Thoracic aorta (tissue), 2 donors: ENCODE results near the gene CHEK1. TPM values are rescaled to one million over a fixed set of nuclear protein-coding genes. Genes with fewer than 3 reads are reported as not detected.
"Not testable (repeated sequence)": the region's sequence is repeated elsewhere in the genome, so short reads cannot be mapped to it uniquely, and the experiment has no call there.

Experiments used
- ATAC-seq: fragments of 150-250 bp; one replicate; pipeline ENCODE4 v1.8.0; 2017; ENCODE audit warnings: low read depth; ENCODE audit not compliant: insufficient number of reproducible peaks, low FRiP score
- DNase-seq: peaks from one replicate; pipeline ENCODE4 v3.0.0-alpha.2; 2020; ENCODE audit warnings: low spot score
- H3K27ac ChIP-seq, 2 donors: fragments of 200-600 bp; sonication (generic); 1 replicate in 1 of 2; 2 replicates in 1 of 2; pipeline ENCODE4 v1.5.1; 2016; ENCODE audit warnings: mild to moderate bottlenecking in 2 of 2, moderate library complexity in 2 of 2
- H3K27me3 ChIP-seq: fragments of 200-600 bp; sonication (generic); replicated peaks from 2 replicates; pipeline ENCODE4 v1.6.0; 2016; ENCODE audit warnings: mild to moderate bottlenecking; ENCODE audit not compliant: insufficient read depth
- H3K36me3 ChIP-seq: fragments of 200-600 bp; sonication (generic); one replicate; pipeline ENCODE4 v1.5.1; 2016
- H3K4me1 ChIP-seq, 2 donors: fragments of 200-600 bp; sonication (generic); 1 replicate in 1 of 2; 2 replicates in 1 of 2; pipeline versions ENCODE4 v1.5.1 to v1.6.0; 2016; ENCODE audit warnings: low read depth in 2 of 2, mild to moderate bottlenecking in 1 of 2; ENCODE audit not compliant: control insufficient read depth in 1 of 2
- H3K4me3 ChIP-seq: fragments of 200-600 bp; sonication (generic); 2 replicates; pipeline ENCODE4 v1.5.1; 2016; ENCODE audit warnings: mild to moderate bottlenecking
- H3K9me3 ChIP-seq: fragments of 200-600 bp; sonication (generic); 2 replicates; pipeline ENCODE4 v1.5.1; 2016
- total RNA-seq, 2 donors: library from RNA; depleted of rRNA; stranded (reverse); fragments of >200 nt; gene quantifications; one replicate each; pipeline versions ENCODE4 v1.1.0 to v1.2.3, GENCODE V29; 2016
- TF ChIP-seq, protein P1 (sequence below): fragments of 200-600 bp; sonication (generic); IDR thresholded peaks from one replicate; pipeline ENCODE4 v1.5.1; 2019; ENCODE audit warnings: antibody characterized with exemption

Gene CHEK1
- 1 to 10 TPM in 1 of 2 donors, under 1 TPM in 1; 0.41 to 3.5 TPM for total RNA-seq

DNA sequence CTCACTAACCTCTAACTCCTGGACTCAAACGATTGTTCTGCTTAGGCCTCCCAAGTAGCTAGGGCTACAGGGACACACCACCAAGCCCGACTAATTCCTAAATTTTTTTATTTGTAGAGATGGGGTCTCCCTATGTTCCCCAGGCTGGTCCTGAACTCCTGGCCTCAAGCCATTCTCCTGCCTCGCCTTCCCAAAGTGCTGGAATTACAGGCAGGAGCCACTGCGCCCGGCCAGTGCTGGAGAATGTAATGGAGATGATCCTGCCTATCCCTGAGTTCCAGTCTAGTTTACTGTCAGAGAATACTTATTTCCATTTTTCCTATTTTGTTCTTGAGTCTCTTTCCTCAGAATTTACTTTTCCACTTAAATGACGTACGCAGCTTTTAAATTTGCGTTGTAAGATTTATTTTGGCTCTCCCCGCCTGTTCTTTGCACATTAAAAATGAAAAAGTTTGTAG is at the start of gene CHEK1:
Gene CHEK1, plus strand, starts transcription at position 408 of the 458 bp plus-strand sequence. CDS start 1,606 bp downstream, outside the sequence.
- Histone ChIP-seq H3K9me3 (no peaks in the 10 kb centered on the region), H3K27ac (peak within 1 kb of the TSS; percentile 94 to 99), H3K27me3 (no peaks in the 10 kb centered on the region), H3K4me3 (peak within 1 kb of the TSS; percentile 96), H3K36me3 (peaks cover 20% of the 10 kb centered on the region), H3K4me1 (peaks cover 17 to 38% of the 10 kb centered on the region in 2 donors)
- DNase-seq (no peak), ATAC-seq (no peak)
- TF ChIP-seq, protein P1, sequence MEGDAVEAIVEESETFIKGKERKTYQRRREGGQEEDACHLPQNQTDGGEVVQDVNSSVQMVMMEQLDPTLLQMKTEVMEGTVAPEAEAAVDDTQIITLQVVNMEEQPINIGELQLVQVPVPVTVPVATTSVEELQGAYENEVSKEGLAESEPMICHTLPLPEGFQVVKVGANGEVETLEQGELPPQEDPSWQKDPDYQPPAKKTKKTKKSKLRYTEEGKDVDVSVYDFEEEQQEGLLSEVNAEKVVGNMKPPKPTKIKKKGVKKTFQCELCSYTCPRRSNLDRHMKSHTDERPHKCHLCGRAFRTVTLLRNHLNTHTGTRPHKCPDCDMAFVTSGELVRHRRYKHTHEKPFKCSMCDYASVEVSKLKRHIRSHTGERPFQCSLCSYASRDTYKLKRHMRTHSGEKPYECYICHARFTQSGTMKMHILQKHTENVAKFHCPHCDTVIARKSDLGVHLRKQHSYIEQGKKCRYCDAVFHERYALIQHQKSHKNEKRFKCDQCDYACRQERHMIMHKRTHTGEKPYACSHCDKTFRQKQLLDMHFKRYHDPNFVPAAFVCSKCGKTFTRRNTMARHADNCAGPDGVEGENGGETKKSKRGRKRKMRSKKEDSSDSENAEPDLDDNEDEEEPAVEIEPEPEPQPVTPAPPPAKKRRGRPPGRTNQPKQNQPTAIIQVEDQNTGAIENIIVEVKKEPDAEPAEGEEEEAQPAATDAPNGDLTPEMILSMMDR = no peak

DNA sequence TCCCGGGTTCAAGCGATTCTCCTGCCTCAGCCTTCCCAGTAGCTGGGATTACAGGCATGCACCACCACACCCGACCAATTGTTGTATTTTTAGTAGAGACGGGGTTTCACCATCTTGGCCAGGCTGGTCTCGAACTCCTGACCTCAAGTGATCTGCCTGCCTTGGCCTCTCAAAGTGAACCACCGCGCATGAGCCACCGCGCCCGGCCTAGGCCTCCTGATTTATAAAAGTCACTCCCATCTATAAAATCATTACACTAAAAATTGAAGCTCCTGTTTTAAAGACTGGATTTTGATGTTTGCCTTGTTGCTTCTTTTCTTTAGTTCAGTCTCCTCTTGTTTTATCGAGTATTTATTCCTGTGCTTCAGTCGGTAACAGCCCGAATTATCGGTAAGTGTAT is 47.8 kb upstream of the CHEK1 start:
- ATAC-seq = not testable (repeated sequence)

DNA sequence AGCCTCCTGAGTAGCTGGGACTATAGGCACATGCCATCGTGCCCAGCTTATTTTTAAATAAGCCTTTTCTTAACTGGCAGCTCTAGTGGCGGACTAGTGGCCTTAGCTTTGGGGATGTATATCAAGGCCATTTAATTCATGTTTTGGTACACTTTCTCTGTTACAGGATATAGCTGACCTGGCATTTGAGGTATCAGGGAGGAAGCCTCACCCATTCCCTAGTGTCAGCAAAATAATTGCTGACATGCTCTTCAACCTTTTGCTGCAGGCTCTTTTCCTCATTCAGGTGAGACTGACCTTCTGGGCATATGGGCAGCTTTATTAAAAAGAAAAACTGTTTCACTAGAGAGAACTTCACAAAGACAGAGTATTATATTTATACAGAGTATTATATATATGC is 46.2 kb upstream of the CHEK1 start:
- H3K27ac ChIP-seq = no peak overlapping the region
- DNase-seq = no peak
- TF ChIP-seq, protein P1 = no peak
- H3K27me3 ChIP-seq = no peaks in the 10 kb centered on the region
- H3K4me3 ChIP-seq = no peak overlapping the region
- peaks cover 89% of the 10 kb centered on the region for H3K36me3 ChIP-seq
- H3K4me1 ChIP-seq = no peaks in the 10 kb centered on the region
- ATAC-seq = no peak
- no peaks in the 10 kb centered on the region for H3K9me3 ChIP-seq

More for the DNA sequence above, 47.8 kb upstream of the CHEK1 start:
- H3K27ac ChIP-seq, H3K27me3 ChIP-seq, H3K4me1 ChIP-seq, H3K4me3 ChIP-seq, DNase-seq, H3K9me3 ChIP-seq: not testable (repeated sequence)
- H3K36me3 ChIP-seq = peaks cover 76% of the 10 kb centered on the region

DNA sequence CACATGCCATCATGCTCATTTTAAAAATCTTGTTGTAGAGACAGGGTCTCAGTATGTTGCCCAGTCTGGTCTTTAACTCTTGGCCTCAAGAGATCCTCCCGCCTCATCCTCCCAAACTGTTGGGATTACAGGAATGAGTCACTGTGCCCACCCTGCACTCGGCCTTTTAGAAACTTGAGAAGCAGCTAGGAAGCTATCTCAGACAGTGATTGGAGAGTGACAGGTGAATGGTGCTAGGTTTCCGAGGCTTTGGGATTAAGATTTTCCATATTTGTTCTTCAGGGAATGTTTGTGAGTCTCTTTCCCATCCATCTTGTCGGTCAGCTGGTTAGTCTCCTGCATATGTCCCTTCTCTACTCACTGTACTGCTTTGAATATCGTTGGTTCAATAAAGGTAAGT is 45.2 kb upstream of the CHEK1 start:
- Histone ChIP-seq H3K4me3 (no peak overlapping the region), H3K4me1 (no peaks in the 10 kb centered on the region), H3K27me3 (no peaks in the 10 kb centered on the region), H3K9me3 (no peaks in the 10 kb centered on the region), H3K27ac (no peak overlapping the region), H3K36me3 (peaks cover 80% of the 10 kb centered on the region)
- DNase-seq = no peak
- TF ChIP-seq, protein P1 = no peak
- ATAC-seq = no peak

DNA sequence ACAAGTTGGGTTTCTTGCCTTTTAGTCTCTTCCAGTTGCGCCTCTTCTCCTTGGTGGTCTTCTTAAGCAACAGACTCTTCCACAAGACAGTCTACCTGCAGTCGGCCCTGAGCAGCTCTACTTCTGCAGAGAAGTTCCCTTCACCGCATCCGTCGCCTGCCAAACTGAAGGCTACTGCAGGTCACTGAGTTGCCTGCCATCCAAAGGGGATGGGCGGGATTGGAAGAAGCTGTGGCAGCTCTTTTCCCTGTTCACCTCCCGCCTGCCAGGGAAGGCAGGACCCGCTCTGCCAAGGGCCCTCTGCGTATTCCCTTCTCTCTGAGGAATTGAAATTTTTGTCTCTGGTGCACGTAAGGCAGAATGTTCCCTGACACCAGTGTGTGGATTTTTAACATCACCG is 41.5 kb upstream of the CHEK1 start:
- no peak for ATAC-seq
- no peaks in the 10 kb centered on the region for H3K27me3 ChIP-seq
- H3K9me3 ChIP-seq = no peaks in the 10 kb centered on the region
- TF ChIP-seq, protein P1 = no peak
- H3K4me3 ChIP-seq = no peak overlapping the region
- DNase-seq = no peak
- no peak overlapping the region for H3K27ac ChIP-seq
- peaks cover 46% of the 10 kb centered on the region for H3K36me3 ChIP-seq
- H3K4me1 ChIP-seq = no peaks in the 10 kb centered on the region

DNA sequence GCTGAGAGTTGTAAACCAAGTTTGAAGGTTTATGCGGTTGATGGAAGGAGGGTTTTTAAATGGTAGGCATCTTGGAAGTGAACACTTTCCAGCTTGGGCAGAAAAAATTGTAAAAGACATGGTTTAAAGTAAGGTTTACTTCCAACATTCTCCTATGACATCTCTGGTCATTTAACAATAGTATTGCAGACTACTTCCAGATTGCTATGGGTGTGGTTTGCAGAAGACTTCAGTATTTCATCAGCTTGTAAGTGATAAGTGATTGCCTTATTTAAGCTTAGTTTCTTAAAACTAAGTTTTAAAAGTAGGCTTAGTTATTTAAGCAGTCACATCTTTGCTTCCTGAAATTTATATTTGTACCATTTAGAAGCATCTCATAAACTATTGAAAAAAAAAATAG is 39.5 kb upstream of the CHEK1 start:
- Histone ChIP-seq H3K4me1 (no peaks in the 10 kb centered on the region), H3K9me3 (no peaks in the 10 kb centered on the region), H3K27me3 (no peaks in the 10 kb centered on the region), H3K36me3 (peaks cover 27% of the 10 kb centered on the region), H3K27ac (no peak overlapping the region), H3K4me3 (no peak overlapping the region)
- DNase-seq (no peak), ATAC-seq (no peak)
- TF ChIP-seq, protein P1 = no peak
